ENCODE results near the gene SNAPIN.

DNA sequence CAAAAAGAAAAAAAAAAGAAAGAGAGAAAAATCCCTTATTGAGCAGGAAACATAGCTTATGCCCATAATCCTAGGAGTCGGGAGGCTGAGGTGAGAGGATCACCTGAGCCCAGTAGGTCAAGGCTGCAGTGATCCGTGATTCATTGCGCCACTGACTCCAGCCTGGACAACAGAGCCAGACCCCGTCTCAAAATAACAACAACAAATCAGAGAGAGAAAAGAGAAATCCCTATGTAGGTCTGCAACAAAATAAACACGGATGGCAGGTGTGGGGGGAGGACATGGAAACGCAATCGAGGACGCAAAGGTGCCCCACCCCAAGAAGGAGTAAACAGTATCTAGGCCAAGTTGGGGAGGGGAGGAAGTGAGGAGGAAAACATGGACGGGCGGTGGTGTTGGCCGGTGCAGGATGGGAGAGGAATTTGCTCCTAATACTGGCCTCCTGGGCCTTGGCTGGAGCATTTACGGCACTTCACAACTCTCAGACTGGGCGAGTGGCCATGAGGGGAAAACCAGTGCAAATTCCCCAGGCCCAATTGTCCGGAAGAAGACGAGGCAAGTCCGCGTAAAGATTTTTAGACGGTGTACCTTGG, 25.2 kb upstream of the SNAPIN start:
- TF ChIP-seq, protein P1, sequence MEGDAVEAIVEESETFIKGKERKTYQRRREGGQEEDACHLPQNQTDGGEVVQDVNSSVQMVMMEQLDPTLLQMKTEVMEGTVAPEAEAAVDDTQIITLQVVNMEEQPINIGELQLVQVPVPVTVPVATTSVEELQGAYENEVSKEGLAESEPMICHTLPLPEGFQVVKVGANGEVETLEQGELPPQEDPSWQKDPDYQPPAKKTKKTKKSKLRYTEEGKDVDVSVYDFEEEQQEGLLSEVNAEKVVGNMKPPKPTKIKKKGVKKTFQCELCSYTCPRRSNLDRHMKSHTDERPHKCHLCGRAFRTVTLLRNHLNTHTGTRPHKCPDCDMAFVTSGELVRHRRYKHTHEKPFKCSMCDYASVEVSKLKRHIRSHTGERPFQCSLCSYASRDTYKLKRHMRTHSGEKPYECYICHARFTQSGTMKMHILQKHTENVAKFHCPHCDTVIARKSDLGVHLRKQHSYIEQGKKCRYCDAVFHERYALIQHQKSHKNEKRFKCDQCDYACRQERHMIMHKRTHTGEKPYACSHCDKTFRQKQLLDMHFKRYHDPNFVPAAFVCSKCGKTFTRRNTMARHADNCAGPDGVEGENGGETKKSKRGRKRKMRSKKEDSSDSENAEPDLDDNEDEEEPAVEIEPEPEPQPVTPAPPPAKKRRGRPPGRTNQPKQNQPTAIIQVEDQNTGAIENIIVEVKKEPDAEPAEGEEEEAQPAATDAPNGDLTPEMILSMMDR (IDR thresholded peaks at IDR 0.05; ENCODE audit: low read length): no peak
- TF ChIP-seq EZH2 (optimal IDR thresholded peaks at IDR 0.05; ENCODE audit: low read depth, low read length): no peak
- no peak for TF ChIP-seq EZH2phosphoT487 (IDR thresholded peaks at IDR 0.05; ENCODE audit: low read length)

Data from MM.1S (cell line).